Heart left ventricle (tissue), 16 donors: ENCODE results near the gene NPAS2. TPM values are rescaled to one million over a fixed set of nuclear protein-coding genes. Genes with fewer than 3 reads are reported as not detected.

Experiments used
- ATAC-seq, 4 donors: fragments of 200-7000 bp; cut with Tn5 transposase; one replicate each; pipeline ENCODE4 v1.9.1; 2020 to 2022; ENCODE audit warnings: moderate library complexity in 4 of 4, mild to moderate bottlenecking in 3 of 4, moderate number of reproducible peaks in 1 of 4
- DNase-seq, 5 donors: peaks; one replicate each; pipeline ENCODE4 v3.0.0-alpha.2; 2020
- H3K27ac ChIP-seq, 12 donors: fragments of 200-600 bp; sonication (generic) in 4 of 12; one replicate each; pipeline versions ENCODE4 v1.5.0 to v1.8.0; 2016 to 2022; ENCODE audit warnings: mild to moderate bottlenecking in 2 of 12
- H3K27me3 ChIP-seq, 9 donors: fragments of 200-600 bp; sonication (generic) in 2 of 9; one replicate each; pipeline versions ENCODE4 v1.5.1 to v1.8.0; 2016 to 2022; ENCODE audit warnings: mild to moderate bottlenecking in 3 of 9
- H3K36me3 ChIP-seq, 9 donors: fragments of 200-600 bp; sonication (generic) in 2 of 9; one replicate each; pipeline versions ENCODE4 v1.5.0 to v1.8.0; 2018 to 2022; ENCODE audit warnings: mild to moderate bottlenecking in 2 of 9
- H3K4me1 ChIP-seq, 12 donors: fragments of 200-600 bp; sonication (generic) in 4 of 12; one replicate each; pipeline versions ENCODE4 v1.5.0 to v1.8.0; 2016 to 2022; ENCODE audit warnings: mild to moderate bottlenecking in 3 of 12
- H3K4me3 ChIP-seq, 12 donors: fragments of 200-600 bp; sonication (generic) in 4 of 12; one replicate each; pipeline versions ENCODE4 v1.5.0 to v1.8.0; 2017 to 2022; ENCODE audit warnings: mild to moderate bottlenecking in 9 of 12, moderate library complexity in 4 of 12
- H3K9me3 ChIP-seq, 12 donors: fragments of 200-600 bp; sonication (generic) in 4 of 12; one replicate each; pipeline versions ENCODE4 v1.5.0 to v1.8.0; 2016 to 2022; ENCODE audit warnings: mild to moderate bottlenecking in 1 of 12
- POLR2A ChIP-seq, 2 donors: fragments of 450-650 bp; IDR thresholded peaks; one replicate each; pipeline ENCODE4 v1.6.1; 2017; ENCODE audit warnings: antibody characterized with exemption in 2 of 2, mild to moderate bottlenecking in 2 of 2, moderate library complexity in 2 of 2
- WGBS, 4 donors: extraction: QIAGEN DNeasy Blood & Tissue Kit in 2 of 4; methylation state at CpG; one replicate each; pipeline versions ENCODE4 v1.1.5 to v1.1.7; 2013 to 2018; 5-methylcytosine and 5-hydroxymethylcytosine counted together
- intact Hi-C, 10 donors: fragments of 100-400 bp; cut with DNase I; formaldehyde crosslinking; loops; one replicate each; pipeline versions ENCODE4 v1.11.1 to v1.14.2; 2022
- polyA plus RNA-seq, 2 donors: library from polyadenylated mRNA; stranded (reverse); fragments of 200-250 nt; gene quantifications; one replicate each; pipeline ENCODE4 v1.2.3, GENCODE V29; 2013
- total RNA-seq, 9 donors: library from RNA; depleted of rRNA in 2 of 9; stranded (reverse); fragments of >200 nt in 2 of 9; fragmentation: NEBNext Ultra II Directional in 3 of 9; extraction: Animal tissue kit (Norgen Biotek cat#: 25700) in 3 of 9; gene quantifications; one replicate each; pipeline versions ENCODE4 v1.1.0 to v1.2.4, GENCODE V29; 2016 to 2023
- TF ChIP-seq, protein P1 (sequence below), 12 donors: fragments of 200-600 bp; sonication (generic) in 4 of 12; IDR thresholded peaks; one replicate each; pipeline versions ENCODE4 v1.5.0 to v1.8.0; 2018 to 2022; ENCODE audit warnings: antibody characterized with exemption in 12 of 12, mild to moderate bottlenecking in 5 of 12
- donor health status: ischemic (EF 13 %, LVEDD 7.1; RV severe dilation, severe dysfunction).
- donor health status: healthy with polysubstance abuse.
- donor health status: DM: no; HTN: yes; CAD: no.
- donor health status: DM: no; HTN: no; CAD: no.
- donor health status: ischemic (EF 25% LVEDD 6.9; RV normal size, moderate dysfunction).
- donor health status: ischemic (EF 25% LVEDD 5.7; RV mildly dilated, moderate dysfunction).
- donor health status: healthy.
- donor health status: DM: yes; HTN: yes; CAD: no.
- donor health status: ischemic (EF 35%, LVEDD 5.7; RV mildly dilated, moderate dysfunction).
- donor health status: nonischemic (EF 11% LVEDD 7.7; RV severe dilation, severe dysfunction).
- donor health status: DM: yes; HTN: yes; CAD: no.
- donor health status: PGD.
- donor health status: ischemic (EF 29% LVEDD 5.4; RV normal size, mild dysfunction).
- donor health status: nonischemic (EF 23%, LVEDD 6.1; RV moderate dilation, normal function).

NPAS2 gene
- total and polyA plus RNA-seq, 11 donors = 28.2 to 144 (median 43.3) TPM

DNA sequence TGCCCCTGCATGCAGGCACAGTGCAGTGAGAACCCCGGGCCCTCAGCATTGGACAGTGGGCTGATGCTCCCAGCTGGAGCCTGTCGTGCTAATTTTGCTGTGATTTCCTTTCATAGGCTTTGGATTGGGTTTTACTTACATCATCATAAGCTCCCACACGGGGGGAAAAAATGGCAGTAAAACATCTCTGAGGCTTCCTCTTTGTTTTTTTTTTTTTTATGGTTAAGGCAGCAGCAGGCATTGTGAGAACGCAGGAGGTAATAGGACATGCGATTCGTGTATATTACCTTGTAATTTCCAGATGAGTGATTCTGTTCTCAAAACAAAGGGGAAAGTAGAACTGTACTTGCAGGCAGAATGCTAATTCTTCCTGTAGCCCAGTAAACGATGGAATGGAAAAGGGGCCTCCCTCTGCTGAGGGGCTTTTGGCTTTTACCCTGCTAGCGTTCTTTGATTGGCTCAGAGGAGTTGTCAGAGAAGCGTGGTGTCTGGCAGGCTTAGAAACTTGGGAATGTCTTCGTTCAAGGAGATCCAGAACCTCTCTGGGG is 89.7 kb downstream of the NPAS2 start:
- ATAC-seq (peak in 1 of 4 donors; percentile 6), DNase-seq (no peak)
- H3K4me1 ChIP-seq = peaks cover 0 to 45% (median 11%) of the 10 kb centered on the region in 12 donors
- H3K36me3 ChIP-seq = peaks cover 0 to 19% (median 0%) of the 10 kb centered on the region in 9 donors
- H3K9me3 ChIP-seq = no peaks in the 10 kb centered on the region
- 61 to 73% (median 67%) methylated on average over 10 of the region's 10 CpGs for WGBS, 4 donors
- H3K27ac ChIP-seq = peak overlapping the region in 3 of 12 donors; percentile 8 to 40 (median 34)
- H3K4me3 ChIP-seq = no peak overlapping the region
- no peak for TF ChIP-seq POLR2A (IDR thresholded peaks at IDR 0.05)
- TF ChIP-seq, protein P1, sequence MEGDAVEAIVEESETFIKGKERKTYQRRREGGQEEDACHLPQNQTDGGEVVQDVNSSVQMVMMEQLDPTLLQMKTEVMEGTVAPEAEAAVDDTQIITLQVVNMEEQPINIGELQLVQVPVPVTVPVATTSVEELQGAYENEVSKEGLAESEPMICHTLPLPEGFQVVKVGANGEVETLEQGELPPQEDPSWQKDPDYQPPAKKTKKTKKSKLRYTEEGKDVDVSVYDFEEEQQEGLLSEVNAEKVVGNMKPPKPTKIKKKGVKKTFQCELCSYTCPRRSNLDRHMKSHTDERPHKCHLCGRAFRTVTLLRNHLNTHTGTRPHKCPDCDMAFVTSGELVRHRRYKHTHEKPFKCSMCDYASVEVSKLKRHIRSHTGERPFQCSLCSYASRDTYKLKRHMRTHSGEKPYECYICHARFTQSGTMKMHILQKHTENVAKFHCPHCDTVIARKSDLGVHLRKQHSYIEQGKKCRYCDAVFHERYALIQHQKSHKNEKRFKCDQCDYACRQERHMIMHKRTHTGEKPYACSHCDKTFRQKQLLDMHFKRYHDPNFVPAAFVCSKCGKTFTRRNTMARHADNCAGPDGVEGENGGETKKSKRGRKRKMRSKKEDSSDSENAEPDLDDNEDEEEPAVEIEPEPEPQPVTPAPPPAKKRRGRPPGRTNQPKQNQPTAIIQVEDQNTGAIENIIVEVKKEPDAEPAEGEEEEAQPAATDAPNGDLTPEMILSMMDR (IDR thresholded peaks at IDR 0.05) = no peak
- H3K27me3 ChIP-seq = no peaks in the 10 kb centered on the region
- intact Hi-C loops = no loop called here

DNA sequence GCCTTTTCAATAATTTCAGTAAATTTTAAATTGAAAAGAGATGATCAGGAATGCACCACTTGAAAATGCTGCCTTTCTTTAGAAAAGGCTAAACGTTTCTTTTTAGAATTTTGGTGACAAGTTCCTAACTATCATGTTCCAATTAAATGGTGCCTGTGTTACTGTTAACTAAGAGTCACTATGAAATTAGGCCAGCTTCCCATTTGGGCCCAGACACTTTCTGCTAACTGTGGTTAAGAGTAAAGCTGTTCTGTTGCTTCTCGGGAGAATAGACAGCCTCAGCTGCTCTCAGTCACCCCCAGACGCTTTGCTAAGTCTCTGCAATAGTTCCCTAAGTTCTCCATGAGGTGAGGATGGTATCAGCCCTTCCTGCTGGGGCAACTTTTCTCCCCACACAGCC is 90.2 kb downstream of the NPAS2 start:
- TF ChIP-seq, protein P1 (IDR thresholded peaks at IDR 0.05) = no peak
- TF ChIP-seq POLR2A (IDR thresholded peaks at IDR 0.05) = no peak
- DNase-seq (no peak), ATAC-seq (no peak)
- H3K4me3 ChIP-seq = no peak overlapping the region
- peaks cover 0 to 23% (median 0%) of the 10 kb centered on the region in 9 donors for H3K36me3 ChIP-seq
- intact Hi-C loops = no loop called here
- H3K27me3 ChIP-seq = no peaks in the 10 kb centered on the region
- no peaks in the 10 kb centered on the region for H3K9me3 ChIP-seq
- H3K27ac ChIP-seq = peak overlapping the region in 3 of 12 donors; percentile 8 to 40 (median 34)
- H3K4me1 ChIP-seq = peaks cover 0 to 41% (median 8%) of the 10 kb centered on the region in 12 donors
- 61 to 70% (median 63%) methylated on average over 3 of the region's 3 CpGs for WGBS, 4 donors

GRCh38 chr2:100919316-100919715 is 99.4 kb downstream of the NPAS2 start:
- Histone ChIP-seq H3K4me3 (no peak overlapping the region), H3K4me1 (peaks cover 0 to 20% (median 8%) of the 10 kb centered on the region in 12 donors), H3K27me3 (no peaks in the 10 kb centered on the region), H3K27ac (no peak overlapping the region), H3K9me3 (no peaks in the 10 kb centered on the region), H3K36me3 (peaks cover 0 to 8% (median 0%) of the 10 kb centered on the region in 9 donors)
- no peak for DNase-seq
- WGBS, 4 donors = 60 to 69% (median 67%) methylated on average over 16 of the region's 16 CpGs
- intact Hi-C loops = no loop called here
- TF ChIP-seq POLR2A (IDR thresholded peaks at IDR 0.05) = no peak
- TF ChIP-seq, protein P1 (IDR thresholded peaks at IDR 0.05) = peak in 9 of 12 donors; percentile 9 to 40 (median 29)
- no peak for ATAC-seq

DNA sequence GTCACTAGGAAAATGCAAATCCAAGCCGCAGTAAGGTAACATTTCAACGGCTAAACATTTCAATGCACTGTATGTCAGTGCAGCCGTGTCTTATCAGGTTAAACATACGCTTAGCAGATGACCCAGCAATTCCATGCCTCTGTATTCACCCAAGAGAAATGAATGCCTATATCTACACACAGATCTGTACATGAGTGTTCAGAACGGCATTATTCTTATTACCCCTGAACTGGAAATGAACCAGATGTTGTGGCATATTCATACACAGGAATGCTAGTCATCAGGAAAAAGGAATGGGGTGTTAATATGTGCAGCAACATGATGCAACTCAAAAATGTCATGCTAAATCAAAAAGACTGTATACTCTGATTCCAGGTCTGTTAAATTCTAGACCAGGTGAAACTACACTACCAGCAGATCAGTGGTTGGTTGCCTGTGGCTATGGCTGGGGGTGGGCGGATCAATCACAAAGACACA is 101.8 kb downstream of the NPAS2 start:
- intact Hi-C loops = no loop called here
- H3K27me3 ChIP-seq = no peaks in the 10 kb centered on the region
- H3K9me3 ChIP-seq = no peaks in the 10 kb centered on the region
- 68 to 74% (median 70%) methylated on average over 6 of the region's 6 CpGs for WGBS, 4 donors
- H3K27ac ChIP-seq = no peak overlapping the region
- H3K36me3 ChIP-seq = peaks cover 0 to 17% (median 7%) of the 10 kb centered on the region in 9 donors
- ATAC-seq (no peak), DNase-seq (no peak)
- H3K4me1 ChIP-seq = peaks cover 0 to 25% (median 18%) of the 10 kb centered on the region in 12 donors
- TF ChIP-seq, protein P1 (IDR thresholded peaks at IDR 0.05) = no peak
- no peak for TF ChIP-seq POLR2A (IDR thresholded peaks at IDR 0.05)
- H3K4me3 ChIP-seq = no peak overlapping the region
